Adrenal gland (tissue), 12 donors: Measurements from ENCODE around the gene MINPP1. TPM values are rescaled to one million over a fixed set of nuclear protein-coding genes. Genes with fewer than 3 reads are reported as not detected.

ENCODE experiments used
- DNase-seq, 7 donors: peaks; one replicate each; pipeline ENCODE4 v3.0.0-alpha.2; 2019 to 2020
- H3K27ac ChIP-seq, 5 donors: fragments of 200-600 bp; sonication (generic) in 4 of 5; 1 replicate in 3 of 5; 2 replicates in 2 of 5; pipeline versions ENCODE4 v1.5.1 to v1.8.0; 2016 to 2020; ENCODE audit warnings: mild to moderate bottlenecking in 1 of 5
- H3K27me3 ChIP-seq: fragments of 200-600 bp; 2 replicates; pipeline ENCODE4 v1.8.0; 2021
- H3K36me3 ChIP-seq, 2 donors: fragments of 200-600 bp; replicated peaks in 1 of 2; 1 replicate in 1 of 2; 2 replicates in 1 of 2; pipeline versions ENCODE4 v1.5.1 to v1.8.0; 2018 to 2022
- H3K4me1 ChIP-seq, 2 donors: fragments of 200-600 bp; replicated peaks in 1 of 2; 1 replicate in 1 of 2; 2 replicates in 1 of 2; pipeline versions ENCODE4 v1.5.1 to v1.8.0; 2018 to 2021
- H3K4me3 ChIP-seq, 4 donors: fragments of 200-600 bp; sonication (generic) in 3 of 4; one replicate each; pipeline ENCODE4 v1.5.1; 2016 to 2018
- H3K9me3 ChIP-seq, 3 donors: fragments of 200-600 bp; sonication (generic) in 1 of 3; replicated peaks in 1 of 3; 1 replicate in 2 of 3; 2 replicates in 1 of 3; pipeline versions ENCODE4 v1.5.1 to v1.8.0; 2016 to 2021
- CTCF ChIP-seq, 6 experiments: fragments of 450-650 bp in 4 of 6; fragments of 200-600 bp in 2 of 6; sonication (generic) in 1 of 6; IDR thresholded peaks; 1 replicate in 5 of 6; 2 replicates in 1 of 6; pipeline versions ENCODE4 v1.5.1 to v1.8.0; 2016 to 2021; ENCODE audit warnings: antibody characterized with exemption in 6 of 6, mild to moderate bottlenecking in 2 of 6, moderate library complexity in 1 of 6
- POLR2A ChIP-seq, 2 donors: fragments of 450-650 bp; IDR thresholded peaks; one replicate each; pipeline ENCODE4 v1.6.1; 2017; ENCODE audit warnings: antibody characterized with exemption in 2 of 2, mild to moderate bottlenecking in 2 of 2, moderate library complexity in 1 of 2
- WGBS, 4 donors: extraction: QIAGEN DNeasy Blood & Tissue Kit in 2 of 4; methylation state at CpG; one replicate each; pipeline versions ENCODE4 v1.1.5 to v1.1.7; 2013 to 2017; 5-methylcytosine and 5-hydroxymethylcytosine counted together
- intact Hi-C, 2 donors: fragments of 100-400 bp; cut with DNase I; formaldehyde crosslinking; loops; one replicate each; pipeline versions ENCODE4 v1.14.1 to v1.15.0; 2022 to 2023
- polyA plus RNA-seq, 3 donors: library from polyadenylated mRNA; stranded (reverse); fragments of 200-250 nt in 2 of 3; fragments of 350-450 nt in 1 of 3; fragmentation: Illumina TruSeq in 1 of 3; extraction: RNeasy Lipid Tissue Mini Kit (QIAGEN cat#74804) in 1 of 3; gene quantifications; one replicate each; pipeline ENCODE4 v1.2.3, GENCODE V29; 2013 to 2014
- total RNA-seq, 9 donors: library from RNA; depleted of rRNA in 4 of 9; stranded (reverse); fragments of >200 nt in 4 of 9; fragments of 120-200 nt in 1 of 9; fragmentation: NEBNext Ultra II Directional in 1 of 9; extraction: Animal tissue kit (Norgen Biotek cat#: 25700) in 1 of 9; gene quantifications; one replicate each; pipeline versions ENCODE4 v1.1.0 to v1.2.4, GENCODE V29; 2013 to 2023
- donor health status: healthy with polysubstance abuse.
- donor health status: Bipolar disorder and iron deficiency.
- donor health status: DM: yes; HTN: yes; CAD: no.
- donor health status: DM: no; HTN: no; CAD: no.
- donor health status: DM: no; HTN: no; CAD: no.
- donor health status: DM: yes; HTN: yes; CAD: no.

Gene MINPP1
- total and polyA plus RNA-seq, 12 donors = 19.4 to 75.8 (median 44.7) TPM

- Histone ChIP-seq H3K4me3 (no peak overlapping the region), H3K9me3 (no peaks in the 10 kb centered on the region), H3K27ac (peak overlapping the region in 2 of 5 donors; percentile 15 to 48), H3K27me3 (no peaks in the 10 kb centered on the region), H3K36me3 (no peaks in the 10 kb centered on the region), H3K4me1 (peaks cover 0 to 9% of the 10 kb centered on the region in 2 donors)
- intact Hi-C loops = no loop called here
- WGBS, 4 donors = 50 to 63% (median 60%) methylated on average over 11 of the region's 11 CpGs
- TF ChIP-seq POLR2A (IDR thresholded peaks at IDR 0.05) = no peak
- no peak for TF ChIP-seq CTCF (IDR thresholded peaks at IDR 0.05)
- no peak for DNase-seq
Measured at GRCh38 chr10:87578842-87579401, 74.2 kb downstream of the MINPP1 start.

GRCh38 chr10:87579563-87579962 lies 74.9 kb downstream of the MINPP1 start:
- Histone ChIP-seq H3K9me3 (no peaks in the 10 kb centered on the region), H3K27ac (peak overlapping the region in 2 of 5 donors; percentile 15 to 48), H3K4me1 (peaks cover 0 to 9% of the 10 kb centered on the region in 2 donors), H3K4me3 (no peak overlapping the region), H3K27me3 (no peaks in the 10 kb centered on the region), H3K36me3 (no peaks in the 10 kb centered on the region)
- peak in 3 of 7 donors; percentile 29 to 44 (median 30) for DNase-seq
- intact Hi-C loops = no loop called here
- TF ChIP-seq POLR2A (IDR thresholded peaks at IDR 0.05) (no peak), CTCF (IDR thresholded peaks at IDR 0.05) (no peak)
- WGBS, 4 donors = 27 to 33% (median 32%) methylated on average over 1 of the region's 1 CpG

DNA sequence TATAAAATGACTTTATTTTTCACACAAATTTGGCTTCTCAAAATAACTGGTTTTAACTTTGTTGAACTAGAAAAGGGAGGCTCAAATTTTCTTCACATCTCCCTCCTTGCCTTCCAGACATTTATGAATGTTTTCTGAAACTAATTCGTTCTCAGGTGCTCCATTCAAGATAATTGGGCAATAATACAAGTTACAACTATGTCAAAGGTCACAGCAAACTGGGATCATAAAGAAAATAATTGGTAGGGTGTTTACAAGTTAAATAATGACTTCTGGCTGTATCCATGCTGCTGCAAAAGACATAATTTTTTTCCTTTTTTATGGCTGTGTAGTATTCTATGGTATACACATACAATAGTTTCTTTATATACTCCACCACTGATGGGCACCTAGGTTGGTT lies 75.3 kb downstream of the MINPP1 start:
- Histone ChIP-seq H3K4me1 (peaks cover 0 to 9% of the 10 kb centered on the region in 2 donors), H3K4me3 (no peak overlapping the region), H3K27me3 (no peaks in the 10 kb centered on the region), H3K36me3 (no peaks in the 10 kb centered on the region), H3K27ac (no peak overlapping the region), H3K9me3 (no peaks in the 10 kb centered on the region)
- no peak for TF ChIP-seq CTCF (IDR thresholded peaks at IDR 0.05)
- TF ChIP-seq POLR2A (IDR thresholded peaks at IDR 0.05) = no peak
- DNase-seq = no peak
- intact Hi-C loops = no loop called here
- WGBS, 4 donors = 33 to 61% (median 54%) methylated on average over 1 of the region's 1 CpG

- Histone ChIP-seq H3K36me3 (no peaks in the 10 kb centered on the region), H3K4me3 (no peak overlapping the region), H3K4me1 (no peaks in the 10 kb centered on the region), H3K27ac (no peak overlapping the region), H3K27me3 (no peaks in the 10 kb centered on the region), H3K9me3 (no peaks in the 10 kb centered on the region)
- 53 to 60% (median 56%) methylated on average over 5 of the region's 5 CpGs for WGBS, 4 donors
- intact Hi-C loops = no loop called here
- TF ChIP-seq POLR2A (IDR thresholded peaks at IDR 0.05) (no peak), CTCF (IDR thresholded peaks at IDR 0.05) (no peak)
- peak in 4 of 7 donors; percentile 17 to 47 (median 40) for DNase-seq
Measured at GRCh38 chr10:87585565-87586514, 81.1 kb downstream of the MINPP1 start.
